Measurements from ENCODE around the gene CORIN. TPM values are rescaled to one million over a fixed set of nuclear protein-coding genes. Genes with fewer than 3 reads are reported as not detected.

The CORIN gene
- polyA plus RNA-seq, 2 of the 4 experiments (the other 2 are of a cell fraction), result 0.03 TPM; not detected in 1

DNA sequence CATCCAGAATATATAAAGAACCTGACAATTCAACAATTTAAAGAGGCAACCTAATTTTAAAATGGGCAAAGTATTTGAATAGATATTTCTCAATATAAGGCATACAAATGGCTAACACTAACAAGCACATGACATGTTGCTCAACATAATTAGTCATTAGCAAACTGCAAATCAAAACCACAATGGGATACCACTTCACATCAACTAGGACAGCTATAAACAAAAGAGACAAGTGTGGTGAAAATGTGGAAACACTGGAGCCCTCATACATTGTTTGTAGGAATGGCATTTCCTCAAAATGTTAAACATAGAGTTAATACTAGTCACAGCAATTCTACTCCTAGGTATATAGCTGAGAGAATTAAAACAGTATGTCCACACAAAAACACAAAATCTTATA is 96.7 kb downstream of the CORIN start:
- FAIRE-seq (no peak), ATAC-seq (no peak), DNase-seq (ENCODE audit: low read depth in 1 of 2, low spot score in 1 of 2) (no peak)
- TF ChIP-seq, protein P1, sequence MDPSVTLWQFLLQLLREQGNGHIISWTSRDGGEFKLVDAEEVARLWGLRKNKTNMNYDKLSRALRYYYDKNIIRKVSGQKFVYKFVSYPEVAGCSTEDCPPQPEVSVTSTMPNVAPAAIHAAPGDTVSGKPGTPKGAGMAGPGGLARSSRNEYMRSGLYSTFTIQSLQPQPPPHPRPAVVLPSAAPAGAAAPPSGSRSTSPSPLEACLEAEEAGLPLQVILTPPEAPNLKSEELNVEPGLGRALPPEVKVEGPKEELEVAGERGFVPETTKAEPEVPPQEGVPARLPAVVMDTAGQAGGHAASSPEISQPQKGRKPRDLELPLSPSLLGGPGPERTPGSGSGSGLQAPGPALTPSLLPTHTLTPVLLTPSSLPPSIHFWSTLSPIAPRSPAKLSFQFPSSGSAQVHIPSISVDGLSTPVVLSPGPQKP (IDR thresholded peaks at IDR 0.05; ENCODE audit: low read depth, low read length), result no peak
- TF ChIP-seq KDM5A (IDR thresholded peaks at IDR 0.05), result no peak
- TF ChIP-seq SREBF2 (IDR thresholded peaks at IDR 0.05), result no peak
- TF ChIP-seq, protein P2, sequence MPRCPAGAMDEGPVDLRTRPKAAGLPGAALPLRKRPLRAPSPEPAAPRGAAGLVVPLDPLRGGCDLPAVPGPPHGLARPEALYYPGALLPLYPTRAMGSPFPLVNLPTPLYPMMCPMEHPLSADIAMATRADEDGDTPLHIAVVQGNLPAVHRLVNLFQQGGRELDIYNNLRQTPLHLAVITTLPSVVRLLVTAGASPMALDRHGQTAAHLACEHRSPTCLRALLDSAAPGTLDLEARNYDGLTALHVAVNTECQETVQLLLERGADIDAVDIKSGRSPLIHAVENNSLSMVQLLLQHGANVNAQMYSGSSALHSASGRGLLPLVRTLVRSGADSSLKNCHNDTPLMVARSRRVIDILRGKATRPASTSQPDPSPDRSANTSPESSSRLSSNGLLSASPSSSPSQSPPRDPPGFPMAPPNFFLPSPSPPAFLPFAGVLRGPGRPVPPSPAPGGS (IDR thresholded peaks at IDR 0.05), result no peak
- no peak for TF ChIP-seq ZSCAN20 (CRISPR knock-in tag; IDR thresholded peaks at IDR 0.05)
- TF ChIP-seq ZNF302 (CRISPR knock-in tag; IDR thresholded peaks at IDR 0.05), result no peak
- TF ChIP-seq CBX2 (IDR thresholded peaks at IDR 0.05; ENCODE audit: borderline replicate concordance, low read depth), result no peak
- no peak for TF ChIP-seq MAFK (IDR thresholded peaks at IDR 0.05; ENCODE audit: partially characterized antibody)
- no peak for TF ChIP-seq TFCP2L1 (CRISPR knock-in tag; IDR thresholded peaks at IDR 0.05)
- Histone ChIP-seq H3K4me3 (no peak overlapping the region), H3K4me1 (no peaks in the 10 kb centered on the region), H3K4me2 (no peak overlapping the region), H3K27ac (no peak overlapping the region), H3K9me3 (no peaks in the 10 kb centered on the region)
- ChIA-PET CTCF (no interaction called here), POLR2A (no interaction called here)

DNA sequence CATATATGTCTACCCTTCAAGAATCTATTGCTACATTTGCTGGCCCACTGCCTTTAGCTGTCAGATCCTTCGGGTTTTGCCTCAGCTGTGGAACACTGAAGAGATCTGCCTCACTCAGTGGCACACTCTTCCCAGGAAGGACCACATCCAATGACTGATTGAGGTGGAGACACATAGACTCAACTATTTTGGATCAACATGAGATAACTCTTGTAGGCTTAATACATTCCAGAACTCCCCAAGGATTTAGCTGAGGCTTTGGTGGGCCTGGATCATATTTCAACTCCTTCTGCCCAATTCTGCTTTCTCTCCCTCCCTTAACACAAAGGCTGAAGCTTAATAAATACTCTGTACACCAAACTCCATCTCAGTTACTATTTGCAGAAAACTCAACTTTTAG is 100.5 kb downstream of the CORIN start:
- no peak overlapping the region for H3K4me3 ChIP-seq
- no peak overlapping the region for H3K4me2 ChIP-seq
- H3K9me3 ChIP-seq, result no peaks in the 10 kb centered on the region
- WGBS (ENCODE audit: missing lambda C conversion rate), result 0% methylated on average over 1 of the region's 1 CpG
- ATAC-seq (no peak), DNase-seq (ENCODE audit: low read depth in 1 of 2, low spot score in 1 of 2) (no peak), FAIRE-seq (no peak)
- no peak for TF ChIP-seq CEBPB (IDR thresholded peaks at IDR 0.05)
- no peak overlapping the region for H3K27ac ChIP-seq
- no peaks in the 10 kb centered on the region for H3K4me1 ChIP-seq
- ChIA-PET POLR2A (no interaction called here), CTCF (interaction anchor here (1.0 kb wide), 1 partner anchor 31 kb away, joined by 4 read pairs; no protein-coding TSS in a partner anchor)

- Histone ChIP-seq H3K4me2 (no peak overlapping the region), H3K4me3 (no peak overlapping the region), H3K4me1 (no peaks in the 10 kb centered on the region), H3K27ac (no peak overlapping the region), H3K9me3 (no peaks in the 10 kb centered on the region)
- ChIA-PET POLR2A (no interaction called here), CTCF (no interaction called here)
- no peak for TF ChIP-seq NPAS2 (CRISPR knock-in tag; IDR thresholded peaks at IDR 0.05; ENCODE audit: borderline replicate concordance)
- TF ChIP-seq HDAC2 (IDR thresholded peaks at IDR 0.05), result no peak
- TF ChIP-seq NFE2L2 (conservative IDR thresholded peaks at IDR 0.05; ENCODE audit: low read length), result no peak
- TF ChIP-seq, protein P3, sequence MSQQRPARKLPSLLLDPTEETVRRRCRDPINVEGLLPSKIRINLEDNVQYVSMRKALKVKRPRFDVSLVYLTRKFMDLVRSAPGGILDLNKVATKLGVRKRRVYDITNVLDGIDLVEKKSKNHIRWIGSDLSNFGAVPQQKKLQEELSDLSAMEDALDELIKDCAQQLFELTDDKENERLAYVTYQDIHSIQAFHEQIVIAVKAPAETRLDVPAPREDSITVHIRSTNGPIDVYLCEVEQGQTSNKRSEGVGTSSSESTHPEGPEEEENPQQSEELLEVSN (IDR thresholded peaks at IDR 0.05; ENCODE audit: borderline replicate concordance, low read depth), result no peak
- 4% methylated on average over 2 of the region's 2 CpGs for WGBS (ENCODE audit: missing lambda C conversion rate)
- DNase-seq (ENCODE audit: low read depth in 1 of 2, low spot score in 1 of 2) (no peak), ATAC-seq (no peak), FAIRE-seq (no peak)
These were observed 101.3 kb downstream of the CORIN start for GRCh38 chr4:47736555-47736954.

- Histone ChIP-seq H3K27ac (no peak overlapping the region), H3K4me1 (no peaks in the 10 kb centered on the region), H3K9me3 (no peaks in the 10 kb centered on the region), H3K4me2 (no peak overlapping the region), H3K4me3 (no peak overlapping the region)
- DNase-seq (ENCODE audit: low read depth in 1 of 2, low spot score in 1 of 2), result no peak
- no peak for ATAC-seq
- 6% methylated on average over 1 of the region's 1 CpG for WGBS (ENCODE audit: missing lambda C conversion rate)
- TF ChIP-seq REST (IDR thresholded peaks at IDR 0.05) (no peak), HDAC2 (IDR thresholded peaks at IDR 0.05) (no peak), FOSL2 (IDR thresholded peaks at IDR 0.05) (no peak), FOSL2 (CRISPR knock-in tag; IDR thresholded peaks at IDR 0.05) (no peak), SMC3 (IDR thresholded peaks at IDR 0.05) (no peak), EP300 (IDR thresholded peaks at IDR 0.05) (no peak), CBX8 (IDR thresholded peaks at IDR 0.05) (no peak), TP53 (CRISPR knock-in tag; IDR thresholded peaks at IDR 0.05) (no peak), ATOH8 (CRISPR knock-in tag; IDR thresholded peaks at IDR 0.05; ENCODE audit: low read depth) (no peak), MYC (IDR thresholded peaks at IDR 0.05; ENCODE audit: borderline replicate concordance, low read length) (no peak), NR3C1 (IDR thresholded peaks at IDR 0.05) (no peak), BHLHE40 (IDR thresholded peaks at IDR 0.05; ENCODE audit: low read depth, low read length) (no peak), RARB (CRISPR knock-in tag; IDR thresholded peaks at IDR 0.05) (no peak), CBX2 (IDR thresholded peaks at IDR 0.05; ENCODE audit: borderline replicate concordance, low read depth) (no peak), MAX (IDR thresholded peaks at IDR 0.05) (no peak)
- CTCF ChIA-PET, result no interaction called here
- POLR2A ChIA-PET, result no interaction called here
- FAIRE-seq, result no peak
These were observed 101.7 kb downstream of the CORIN start for GRCh38 chr4:47736146-47736545.
